ENCODE data around the gene CFDP1.

The CFDP1 gene

DNA sequence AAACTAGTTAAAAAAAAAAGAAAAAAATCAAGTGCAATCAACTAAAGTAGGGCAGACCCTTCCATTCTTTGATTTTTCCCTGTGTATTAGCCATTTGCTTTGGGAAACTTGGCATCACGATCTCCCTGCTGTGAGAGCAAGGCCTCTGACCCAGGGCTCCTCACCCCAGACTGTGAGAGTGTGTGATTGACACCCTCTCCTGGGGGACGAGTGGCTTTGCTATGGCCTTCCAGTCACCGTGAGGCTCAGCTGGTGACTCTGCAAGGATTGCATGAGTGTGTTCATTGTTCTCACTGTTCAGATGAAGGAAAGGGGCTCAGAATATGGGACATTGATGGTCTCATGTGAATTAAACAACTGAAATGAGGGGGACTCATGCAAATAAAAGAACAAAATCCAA, 112.9 kb downstream of the CFDP1 start:
- TF ChIP-seq EZH2phosphoT487 (IDR thresholded peaks at IDR 0.05; ENCODE audit: low read depth) (no peak), CTCF (IDR thresholded peaks at IDR 0.05; ENCODE audit: low read depth, low read length) (no peak)
- H2AFZ ChIP-seq (ENCODE audit: low read depth, low read length): no peak overlapping the region
- no peaks in the 10 kb centered on the region for H3K79me2 ChIP-seq (ENCODE audit: low read length)
- no peaks in the 10 kb centered on the region for H3K36me3 ChIP-seq (replicated peaks; ENCODE audit: low read depth, low read length)
- H3K27me3 ChIP-seq (ENCODE audit: low read depth, low read length): no peaks in the 10 kb centered on the region
- H3K9me3 ChIP-seq (ENCODE audit: insufficient read depth, low read length): no peaks in the 10 kb centered on the region
- H3K4me1 ChIP-seq (ENCODE audit: low read length): no peaks in the 10 kb centered on the region
- peaks cover 3% of the 10 kb centered on the region; the same call in 1 of the 2 replicates for H4K20me1 ChIP-seq (ENCODE audit: insufficient read depth, low read length)
- H3K4me2 ChIP-seq (ENCODE audit: low read length): no peak overlapping the region
- no peak overlapping the region for H3K4me3 ChIP-seq (ENCODE audit: low read length)
- H3K27ac ChIP-seq (ENCODE audit: low read length): no peak overlapping the region
- H3K9ac ChIP-seq (ENCODE audit: low read length): no peak overlapping the region

DNA sequence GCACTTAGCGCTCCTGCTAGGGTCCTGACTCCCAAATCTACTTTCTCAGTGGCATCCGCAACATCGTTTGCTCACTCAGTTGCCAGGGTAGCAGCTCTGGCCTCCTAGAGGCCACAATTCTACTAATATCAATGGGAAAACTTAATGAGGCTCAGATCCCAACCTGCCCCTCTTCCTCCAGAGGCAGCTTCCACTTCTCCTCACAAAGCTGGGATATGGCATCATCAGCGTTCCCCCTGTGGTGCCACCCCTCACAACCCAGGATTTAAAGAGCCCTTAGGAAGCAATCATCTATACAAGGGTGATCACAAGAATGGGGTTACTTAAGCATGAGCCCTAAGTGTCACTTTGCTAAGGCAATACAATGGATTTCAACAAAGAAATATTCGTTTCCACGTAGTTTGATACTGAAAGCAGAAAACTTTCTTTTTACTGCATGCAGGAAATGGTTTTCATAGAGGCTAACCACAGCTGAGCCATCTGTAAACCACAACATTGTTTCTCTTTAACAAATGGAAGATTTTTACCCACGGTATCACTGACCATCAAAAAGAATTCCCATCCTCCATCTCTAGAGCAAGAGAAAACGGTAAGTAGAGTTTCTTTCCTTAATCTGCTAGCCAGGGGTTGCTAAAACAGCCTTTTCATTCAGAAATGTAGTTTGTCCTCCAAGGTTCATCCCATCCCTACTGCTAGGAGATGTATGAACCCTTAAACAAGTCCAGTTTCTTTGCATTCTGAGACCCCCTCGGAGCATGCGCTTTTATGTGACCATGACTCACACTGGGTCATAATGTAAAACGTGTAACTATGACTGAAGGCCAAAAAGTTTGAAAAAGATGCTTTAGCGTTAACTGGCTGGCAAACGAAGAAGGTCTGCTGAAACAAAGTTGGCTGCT, 113.5 kb downstream of the CFDP1 start:
- no peak overlapping the region for H3K9ac ChIP-seq (ENCODE audit: low read length)
- TF ChIP-seq CTCF (IDR thresholded peaks at IDR 0.05; ENCODE audit: low read depth, low read length) (no peak), EZH2phosphoT487 (IDR thresholded peaks at IDR 0.05; ENCODE audit: low read depth) (no peak)
- H3K9me3 ChIP-seq (ENCODE audit: insufficient read depth, low read length): no peaks in the 10 kb centered on the region
- no peak overlapping the region for H3K4me3 ChIP-seq (ENCODE audit: low read length)
- no peaks in the 10 kb centered on the region for H3K36me3 ChIP-seq (replicated peaks; ENCODE audit: low read depth, low read length)
- no peak overlapping the region for H3K27ac ChIP-seq (ENCODE audit: low read length)
- no peaks in the 10 kb centered on the region for H3K4me1 ChIP-seq (ENCODE audit: low read length)
- no peaks in the 10 kb centered on the region for H3K27me3 ChIP-seq (ENCODE audit: low read depth, low read length)
- H3K79me2 ChIP-seq (ENCODE audit: low read length): no peaks in the 10 kb centered on the region
- H3K4me2 ChIP-seq (ENCODE audit: low read length): no peak overlapping the region
- no peak overlapping the region for H2AFZ ChIP-seq (ENCODE audit: low read depth, low read length)
- peaks cover 3% of the 10 kb centered on the region; the same call in 1 of the 2 replicates for H4K20me1 ChIP-seq (ENCODE audit: insufficient read depth, low read length)

DNA sequence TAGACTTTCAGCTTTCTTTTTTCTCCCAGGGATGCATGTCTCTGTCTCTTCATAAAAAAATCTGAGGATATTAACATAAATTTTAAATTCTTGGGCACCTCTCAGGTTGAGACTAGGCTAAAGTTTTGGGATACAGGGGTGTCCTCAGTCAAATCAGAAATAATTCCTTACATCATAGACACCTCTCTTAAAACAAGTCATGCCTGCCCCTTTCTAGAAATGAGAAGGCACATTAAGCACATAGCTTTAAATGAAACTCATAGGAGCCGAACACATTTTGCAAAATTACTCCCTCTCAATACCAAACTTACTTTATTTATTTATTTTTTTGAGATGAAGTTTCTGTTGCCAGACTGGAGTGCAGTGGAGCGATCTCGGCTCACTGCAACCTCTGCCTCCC, 114.6 kb downstream of the CFDP1 start:
- Histone ChIP-seq H3K79me2 (ENCODE audit: low read length) (no peaks in the 10 kb centered on the region), H3K36me3 (replicated peaks; ENCODE audit: low read depth, low read length) (no peaks in the 10 kb centered on the region), H3K27me3 (ENCODE audit: low read depth, low read length) (no peaks in the 10 kb centered on the region), H4K20me1 (ENCODE audit: insufficient read depth, low read length) (peaks cover 3% of the 10 kb centered on the region; the same call in 1 of the 2 replicates), H3K27ac (ENCODE audit: low read length) (no peak overlapping the region), H3K9ac (ENCODE audit: low read length) (no peak overlapping the region), H3K4me1 (ENCODE audit: low read length) (no peaks in the 10 kb centered on the region), H2AFZ (ENCODE audit: low read depth, low read length) (no peak overlapping the region), H3K4me3 (ENCODE audit: low read length) (no peak overlapping the region), H3K9me3 (ENCODE audit: insufficient read depth, low read length) (no peaks in the 10 kb centered on the region), H3K4me2 (ENCODE audit: low read length) (no peak overlapping the region)
- no peak for TF ChIP-seq EZH2phosphoT487 (IDR thresholded peaks at IDR 0.05; ENCODE audit: low read depth)
- TF ChIP-seq CTCF (IDR thresholded peaks at IDR 0.05; ENCODE audit: low read depth, low read length): no peak

- Histone ChIP-seq H3K4me1 (ENCODE audit: low read length) (no peaks in the 10 kb centered on the region), H3K4me2 (ENCODE audit: low read length) (no peak overlapping the region), H2AFZ (ENCODE audit: low read depth, low read length) (no peak overlapping the region), H3K79me2 (ENCODE audit: low read length) (no peaks in the 10 kb centered on the region), H3K9me3 (ENCODE audit: insufficient read depth, low read length) (no peaks in the 10 kb centered on the region), H3K4me3 (ENCODE audit: low read length) (no peak overlapping the region), H4K20me1 (ENCODE audit: insufficient read depth, low read length) (peaks cover 3% of the 10 kb centered on the region), H3K27me3 (ENCODE audit: low read depth, low read length) (no peaks in the 10 kb centered on the region), H3K27ac (ENCODE audit: low read length) (no peak overlapping the region), H3K36me3 (replicated peaks; ENCODE audit: low read depth, low read length) (no peaks in the 10 kb centered on the region), H3K9ac (ENCODE audit: low read length) (no peak overlapping the region)
- TF ChIP-seq EZH2phosphoT487 (IDR thresholded peaks at IDR 0.05; ENCODE audit: low read depth): no peak
These were observed 115.8 kb downstream of the CFDP1 start for GRCh38 chr16:75317532-75317931.

All from OCI-LY3 (cell line).